ENCODE results near the gene REXO1. TPM values are rescaled to one million over a fixed set of nuclear protein-coding genes. Genes with fewer than 3 reads are reported as not detected.

The REXO1 gene
- total RNA-seq, 1 experiment from 2014 or later, result 52.1 TPM

DNA sequence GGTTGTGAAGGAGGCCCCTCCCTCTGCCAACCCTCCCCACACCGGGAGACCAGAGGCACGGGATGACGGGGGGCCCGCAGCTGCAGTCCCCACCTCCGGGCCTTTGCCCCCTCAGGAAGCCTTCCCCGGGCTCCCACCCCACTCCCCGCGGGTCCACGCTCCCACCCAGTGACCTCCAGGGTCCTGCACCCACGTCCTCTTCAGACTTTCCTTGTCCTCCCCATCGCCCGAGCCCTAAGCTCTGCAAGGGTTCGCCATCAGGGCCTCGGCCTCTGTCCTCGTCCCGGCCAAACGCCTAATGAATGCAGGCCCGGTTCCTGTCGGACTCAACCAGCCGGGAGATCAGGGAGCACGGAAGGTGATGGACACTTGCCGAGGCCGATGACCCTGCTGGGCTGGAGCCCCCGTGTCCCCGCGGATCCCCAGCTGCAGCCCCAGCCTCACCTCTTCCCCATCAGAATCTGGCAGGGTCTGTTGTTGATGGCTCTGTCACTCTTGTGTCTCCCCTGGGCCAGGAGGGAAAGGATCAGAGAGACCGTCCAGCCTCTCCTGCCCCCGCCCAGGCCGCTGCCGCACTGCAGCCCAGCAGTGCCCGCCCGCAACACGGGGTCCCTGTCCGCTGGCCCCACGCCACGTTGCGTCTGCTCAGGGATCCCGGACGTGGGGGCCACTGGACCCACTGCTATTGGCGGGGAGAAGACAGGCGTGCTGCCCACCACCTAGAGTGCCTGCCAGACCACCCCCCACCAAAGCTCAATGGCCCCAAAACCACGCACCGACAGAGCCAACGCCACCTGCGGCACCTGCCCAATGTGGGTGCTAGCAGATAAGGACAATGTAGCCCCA lies 41.9 kb downstream of the REXO1 start:
- ATAC-seq (no peak), DNase-seq (ENCODE audit: low read depth, low spot score) (no peak)
- Histone ChIP-seq H3K27me3 (ENCODE audit: control insufficient read depth, insufficient read depth, low read length) (no peaks in the 10 kb centered on the region), H3K4me1 (ENCODE audit: control insufficient read depth, insufficient read depth, low read length) (peaks cover 5% of the 10 kb centered on the region; the same call in 1 of the 2 replicates), H3K4me3 (ENCODE audit: low read depth in 2 of 2, low read length in 2 of 2) (no peak overlapping the region), H3K27ac (ENCODE audit: low read length) (no peak overlapping the region), H3K36me3 (ENCODE audit: control insufficient read depth, insufficient read depth, low read length) (no peaks in the 10 kb centered on the region), H3K9me3 (ENCODE audit: control insufficient read depth, insufficient read depth, low read depth, low read length) (no peaks in the 10 kb centered on the region)
- in situ Hi-C loops (cut with HindIII; ENCODE audit: low pct_unique_long_range_greater_than_20kb, low sequenced_read_pairs) (no loop called here), intact Hi-C loops (cut with micrococcal nuclease; ENCODE audit: unreplicated experiment) (no loop called here)
- BruUV-seq (replicated peaks), result no TSS peak
- POLR2A ChIA-PET, result no interaction called here
- CTCF ChIA-PET, result no interaction called here
- TF ChIP-seq SIN3A (IDR thresholded peaks at IDR 0.05; ENCODE audit: borderline replicate concordance, insufficient read depth, low read depth, low read length) (no peak), POLR2AphosphoS5 (IDR thresholded peaks at IDR 0.05; ENCODE audit: low read depth, low read length) (no peak), TCF7L2 (IDR thresholded peaks at IDR 0.05; ENCODE audit: low read depth, low read length) (no peak)
- TF ChIP-seq, protein P1, sequence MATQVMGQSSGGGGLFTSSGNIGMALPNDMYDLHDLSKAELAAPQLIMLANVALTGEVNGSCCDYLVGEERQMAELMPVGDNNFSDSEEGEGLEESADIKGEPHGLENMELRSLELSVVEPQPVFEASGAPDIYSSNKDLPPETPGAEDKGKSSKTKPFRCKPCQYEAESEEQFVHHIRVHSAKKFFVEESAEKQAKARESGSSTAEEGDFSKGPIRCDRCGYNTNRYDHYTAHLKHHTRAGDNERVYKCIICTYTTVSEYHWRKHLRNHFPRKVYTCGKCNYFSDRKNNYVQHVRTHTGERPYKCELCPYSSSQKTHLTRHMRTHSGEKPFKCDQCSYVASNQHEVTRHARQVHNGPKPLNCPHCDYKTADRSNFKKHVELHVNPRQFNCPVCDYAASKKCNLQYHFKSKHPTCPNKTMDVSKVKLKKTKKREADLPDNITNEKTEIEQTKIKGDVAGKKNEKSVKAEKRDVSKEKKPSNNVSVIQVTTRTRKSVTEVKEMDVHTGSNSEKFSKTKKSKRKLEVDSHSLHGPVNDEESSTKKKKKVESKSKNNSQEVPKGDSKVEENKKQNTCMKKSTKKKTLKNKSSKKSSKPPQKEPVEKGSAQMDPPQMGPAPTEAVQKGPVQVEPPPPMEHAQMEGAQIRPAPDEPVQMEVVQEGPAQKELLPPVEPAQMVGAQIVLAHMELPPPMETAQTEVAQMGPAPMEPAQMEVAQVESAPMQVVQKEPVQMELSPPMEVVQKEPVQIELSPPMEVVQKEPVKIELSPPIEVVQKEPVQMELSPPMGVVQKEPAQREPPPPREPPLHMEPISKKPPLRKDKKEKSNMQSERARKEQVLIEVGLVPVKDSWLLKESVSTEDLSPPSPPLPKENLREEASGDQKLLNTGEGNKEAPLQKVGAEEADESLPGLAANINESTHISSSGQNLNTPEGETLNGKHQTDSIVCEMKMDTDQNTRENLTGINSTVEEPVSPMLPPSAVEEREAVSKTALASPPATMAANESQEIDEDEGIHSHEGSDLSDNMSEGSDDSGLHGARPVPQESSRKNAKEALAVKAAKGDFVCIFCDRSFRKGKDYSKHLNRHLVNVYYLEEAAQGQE (IDR thresholded peaks at IDR 0.05; ENCODE audit: insufficient read depth in 1 of 2, low read depth in 2 of 2, low read length in 1 of 2), result no peak
- TF ChIP-seq, protein P2, sequence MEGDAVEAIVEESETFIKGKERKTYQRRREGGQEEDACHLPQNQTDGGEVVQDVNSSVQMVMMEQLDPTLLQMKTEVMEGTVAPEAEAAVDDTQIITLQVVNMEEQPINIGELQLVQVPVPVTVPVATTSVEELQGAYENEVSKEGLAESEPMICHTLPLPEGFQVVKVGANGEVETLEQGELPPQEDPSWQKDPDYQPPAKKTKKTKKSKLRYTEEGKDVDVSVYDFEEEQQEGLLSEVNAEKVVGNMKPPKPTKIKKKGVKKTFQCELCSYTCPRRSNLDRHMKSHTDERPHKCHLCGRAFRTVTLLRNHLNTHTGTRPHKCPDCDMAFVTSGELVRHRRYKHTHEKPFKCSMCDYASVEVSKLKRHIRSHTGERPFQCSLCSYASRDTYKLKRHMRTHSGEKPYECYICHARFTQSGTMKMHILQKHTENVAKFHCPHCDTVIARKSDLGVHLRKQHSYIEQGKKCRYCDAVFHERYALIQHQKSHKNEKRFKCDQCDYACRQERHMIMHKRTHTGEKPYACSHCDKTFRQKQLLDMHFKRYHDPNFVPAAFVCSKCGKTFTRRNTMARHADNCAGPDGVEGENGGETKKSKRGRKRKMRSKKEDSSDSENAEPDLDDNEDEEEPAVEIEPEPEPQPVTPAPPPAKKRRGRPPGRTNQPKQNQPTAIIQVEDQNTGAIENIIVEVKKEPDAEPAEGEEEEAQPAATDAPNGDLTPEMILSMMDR (IDR thresholded peaks at IDR 0.05), result no peak

DNA sequence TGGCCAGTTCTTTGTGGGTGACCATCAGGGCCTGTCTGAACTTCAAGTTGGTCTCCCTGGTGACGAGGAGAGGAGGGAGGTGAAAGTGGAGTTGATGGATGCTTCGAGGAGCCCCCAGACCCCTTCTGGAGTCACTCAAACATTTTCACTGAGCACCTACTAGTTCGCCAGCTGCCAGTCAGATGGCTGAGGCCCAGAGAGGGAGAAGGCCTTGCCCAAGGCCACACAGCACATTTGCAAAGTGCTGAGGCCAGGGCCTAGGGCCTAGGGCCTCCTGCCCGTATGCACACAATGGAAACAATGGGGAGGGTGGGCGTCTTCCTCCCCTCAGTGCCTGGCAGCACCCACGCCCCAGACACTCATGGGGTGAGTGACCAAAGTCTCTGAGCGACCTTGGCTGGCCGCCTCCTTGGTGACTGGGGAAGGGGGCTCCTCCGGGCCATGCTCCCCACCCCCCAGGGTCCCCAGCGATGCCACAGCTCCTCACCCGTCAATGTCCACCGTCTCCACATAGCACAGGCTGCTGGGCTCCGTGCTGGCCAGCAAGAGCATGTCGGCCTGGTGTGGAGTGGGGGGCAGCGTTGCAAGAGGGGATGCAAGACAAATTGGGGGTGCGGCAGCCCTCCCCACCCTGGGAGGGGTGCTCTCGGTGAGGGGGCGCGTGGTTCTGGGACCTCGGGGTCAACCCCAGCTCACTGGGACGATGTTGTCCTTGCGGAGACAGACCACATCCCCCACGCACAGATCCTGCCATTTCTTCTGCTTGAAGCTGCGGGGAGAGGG lies 42.7 kb downstream of the REXO1 start:
- no TSS peak for BruUV-seq (replicated peaks)
- in situ Hi-C loops (cut with HindIII; ENCODE audit: low pct_unique_long_range_greater_than_20kb, low sequenced_read_pairs), result no loop called here
- TF ChIP-seq, protein P1 (IDR thresholded peaks at IDR 0.05; ENCODE audit: insufficient read depth in 1 of 2, low read depth in 2 of 2, low read length in 1 of 2), result no peak
- TF ChIP-seq TCF7L2 (IDR thresholded peaks at IDR 0.05; ENCODE audit: low read depth, low read length) (no peak), SIN3A (IDR thresholded peaks at IDR 0.05; ENCODE audit: borderline replicate concordance, insufficient read depth, low read depth, low read length) (no peak), POLR2AphosphoS5 (IDR thresholded peaks at IDR 0.05; ENCODE audit: low read depth, low read length) (no peak)
- TF ChIP-seq, protein P2 (IDR thresholded peaks at IDR 0.05), result no peak

More for the DNA sequence above, 42.7 kb downstream of the REXO1 start:
- CTCF ChIA-PET, result no interaction called here
- H3K9me3 ChIP-seq (ENCODE audit: control insufficient read depth, insufficient read depth, low read depth, low read length), result no peaks in the 10 kb centered on the region
- no peaks in the 10 kb centered on the region for H3K27me3 ChIP-seq (ENCODE audit: control insufficient read depth, insufficient read depth, low read length)
- H3K27ac ChIP-seq (ENCODE audit: low read length), result no peak overlapping the region
- H3K4me1 ChIP-seq (ENCODE audit: control insufficient read depth, insufficient read depth, low read length), result peaks cover under 1% of the 10 kb centered on the region; the same call in 1 of the 2 replicates
- H3K36me3 ChIP-seq (ENCODE audit: control insufficient read depth, insufficient read depth, low read length), result no peaks in the 10 kb centered on the region
- H3K4me3 ChIP-seq (ENCODE audit: low read depth in 2 of 2, low read length in 2 of 2), result no peak overlapping the region
- DNase-seq (ENCODE audit: low read depth, low spot score) (no peak), ATAC-seq (no peak)
- intact Hi-C loops (cut with micrococcal nuclease; ENCODE audit: unreplicated experiment), result no loop called here
- POLR2A ChIA-PET, result no interaction called here

Measured in Panc1 (cell line).